H1 (cell line): ENCODE data around the gene MTMR4. TPM values are rescaled to one million over a fixed set of nuclear protein-coding genes. Genes with fewer than 3 reads are reported as not detected.
A peak's percentile ranks its signal among the peaks of the same experiment; 100 is the strongest.

Experiments
- ASH2L ChIP-seq: fragments of 200-600, 300-600 bp; sonication (generic); IDR thresholded peaks from one replicate; pipeline ENCODE4 v1.7.1; 2017; ENCODE audit warnings: low read length
- BRCA1 ChIP-seq: IDR thresholded peaks from 2 replicates; pipeline ENCODE4 v1.6.1; 2012; ENCODE audit warnings: low read depth, low read length, improper control_type of control experiment
- CBX8 ChIP-seq: fragments of 300-800, 300-1000 bp; sonication (generic); IDR thresholded peaks from 2 replicates; pipeline ENCODE4 v1.7.1; 2016; ENCODE audit warnings: low read depth, low read length, borderline replicate concordance
- EZH2 ChIP-seq: fragments of 200-600 bp; sonication (generic); IDR thresholded peaks from 2 replicates; pipeline ENCODE4 v1.7.1; 2012; ENCODE audit warnings: low read depth, mild to moderate bottlenecking, moderate library complexity, low read length, inconsistent platforms; ENCODE audit not compliant: severe bottlenecking
- GTF2F1 ChIP-seq: IDR thresholded peaks from 2 replicates; pipeline ENCODE4 v1.6.1; 2012; ENCODE audit warnings: low read depth, low read length, improper control_type of control experiment, borderline replicate concordance
- HDAC6 ChIP-seq: IDR thresholded peaks from one replicate; pipeline ENCODE4 v1.7.1; 2012; ENCODE audit warnings: low read depth, mild to moderate bottlenecking, inconsistent platforms, low read length, moderate library complexity
- KDM4A ChIP-seq: IDR thresholded peaks from one replicate; pipeline ENCODE4 v1.7.1; 2012; ENCODE audit warnings: low read depth, mild to moderate bottlenecking, moderate library complexity, low read length, inconsistent platforms; ENCODE audit not compliant: severe bottlenecking
- PHF8 ChIP-seq: fragments of 200-600 bp; sonication (generic); conservative IDR thresholded peaks from 2 replicates; pipeline ENCODE4 v1.7.1; 2012; ENCODE audit warnings: low read depth, mild to moderate bottlenecking, inconsistent platforms, low read length, moderate library complexity
- RAD21 ChIP-seq, 2 experiments: IDR thresholded peaks in 1 of 2; conservative IDR thresholded peaks in 1 of 2; 2 replicates each; pipeline ENCODE4 v1.6.1; 2011; ENCODE audit warnings: low read depth in 2 of 2, low read length in 2 of 2, improper control_type of control experiment in 1 of 2, inconsistent platforms in 1 of 2, mild to moderate bottlenecking in 1 of 2, moderate library complexity in 1 of 2
- RBBP5 ChIP-seq: IDR thresholded peaks from 2 replicates; pipeline ENCODE4 v1.7.1; 2012; ENCODE audit warnings: low read depth, mild to moderate bottlenecking, inconsistent platforms, low read length, moderate library complexity, borderline replicate concordance
- RXRA ChIP-seq: IDR thresholded peaks from 2 replicates; pipeline ENCODE4 v1.6.1; 2011; ENCODE audit warnings: low read depth, mild to moderate bottlenecking, low read length, moderate library complexity; ENCODE audit not compliant: insufficient read depth
- SP2 ChIP-seq: IDR thresholded peaks from 2 replicates; pipeline ENCODE4 v1.6.1; 2012; ENCODE audit warnings: mild to moderate bottlenecking, low read length, inconsistent platforms
- TAF7 ChIP-seq: optimal IDR thresholded peaks from 2 replicates; pipeline ENCODE3; 2011; ENCODE audit warnings: low read depth, mild to moderate bottlenecking, inconsistent platforms, low read length, moderate library complexity, borderline replicate concordance
- polyA plus RNA-seq, 7 experiments: library from polyadenylated mRNA; depleted of rRNA in 3 of 7; stranded (reverse) in 5 of 7; unstranded in 2 of 7; fragments of >200 nt in 5 of 7; fragments of 200-250 nt in 2 of 7; gene quantifications; 1 replicate in 5 of 7; 2 replicates in 1 of 7; 4 replicates in 1 of 7; pipeline versions ENCODE4 v1.2.1 to v1.2.3, GENCODE V29; 2011 to 2013; ENCODE audit warnings: missing spikeins in 2 of 7, mixed read lengths in 2 of 7
- total RNA-seq: library from RNA; stranded (reverse); fragmentation: NEBNext Ultra II Directional; extraction: Animal tissue kit (Norgen Biotek cat#: 25700); gene quantifications from 2 replicates; pipeline ENCODE4 v1.2.1, GENCODE V29; 2021
- TF ChIP-seq, protein P1 (sequence below): IDR thresholded peaks from 2 replicates; pipeline ENCODE4 v1.6.1; 2012; ENCODE audit warnings: inconsistent platforms
- TF ChIP-seq, protein P2 (sequence below): IDR thresholded peaks from 2 replicates; pipeline ENCODE4 v1.6.1; 2011; ENCODE audit warnings: low read depth, mild to moderate bottlenecking, low read length; ENCODE audit not compliant: insufficient read depth
- TF ChIP-seq, protein P3 (sequence below): IDR thresholded peaks from 2 replicates; pipeline ENCODE4 v1.6.1; 2012; ENCODE audit warnings: inconsistent platforms

MTMR4 gene
- total and polyA plus RNA-seq, 2 of the 8 experiments (the other 6 are each of a cell fraction or from before 2014, with no cell fraction given), result 15.9 to 39.2 TPM

DNA sequence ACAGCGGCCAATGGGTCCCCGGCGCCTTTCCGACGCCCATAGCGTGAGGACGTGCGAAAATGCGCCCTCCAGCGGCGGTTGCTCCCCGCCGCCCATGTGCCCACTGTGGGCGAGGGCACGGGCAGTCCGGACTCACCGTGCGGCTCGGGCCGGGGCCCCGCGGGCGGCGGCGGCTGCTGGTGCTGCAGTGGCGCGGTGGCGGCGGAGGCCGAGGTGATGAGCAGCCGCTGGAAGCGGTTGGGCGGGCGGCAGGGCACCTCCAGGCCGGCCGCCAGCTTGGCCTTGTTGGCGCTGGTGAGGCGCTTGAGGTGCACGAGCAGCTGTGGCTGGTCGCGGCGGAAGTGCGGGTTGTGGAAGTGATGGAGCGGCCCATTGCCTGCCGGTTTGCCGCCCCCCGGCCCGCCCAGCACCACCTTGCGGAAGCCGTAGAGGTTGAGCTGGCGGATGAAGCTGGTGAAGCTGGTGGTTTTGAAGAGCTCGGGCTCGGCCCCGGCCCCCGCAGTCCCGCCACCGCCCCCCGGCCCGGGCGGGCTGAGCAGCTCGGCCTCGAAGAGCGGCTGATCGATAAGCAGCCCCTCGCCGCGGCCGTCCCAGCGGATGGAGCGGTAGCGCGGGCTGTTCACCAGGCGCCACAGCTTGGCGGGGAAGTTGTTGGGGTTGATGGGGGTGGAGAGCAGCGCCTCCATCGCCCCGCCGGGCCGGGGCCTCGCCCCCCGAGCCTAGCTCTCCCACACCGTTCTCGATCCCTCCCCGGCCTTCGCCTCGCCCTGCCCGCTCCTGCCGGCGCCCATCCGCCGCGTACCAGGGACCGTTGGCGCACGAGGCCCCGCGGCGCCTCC, 26.6 kb downstream of the MTMR4 start, which contains the start of gene HSF5 (continued):
- TF ChIP-seq, protein P1, sequence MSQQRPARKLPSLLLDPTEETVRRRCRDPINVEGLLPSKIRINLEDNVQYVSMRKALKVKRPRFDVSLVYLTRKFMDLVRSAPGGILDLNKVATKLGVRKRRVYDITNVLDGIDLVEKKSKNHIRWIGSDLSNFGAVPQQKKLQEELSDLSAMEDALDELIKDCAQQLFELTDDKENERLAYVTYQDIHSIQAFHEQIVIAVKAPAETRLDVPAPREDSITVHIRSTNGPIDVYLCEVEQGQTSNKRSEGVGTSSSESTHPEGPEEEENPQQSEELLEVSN, result peak; percentile 85
- TF ChIP-seq RBBP5 (no peak), EZH2 (no peak), HDAC6 (no peak), GTF2F1 (no peak), ASH2L (no peak), KDM4A (no peak), PHF8 (no peak), SP2 (no peak), CBX8 (no peak), RXRA (no peak), RAD21 (IDR thresholded peaks at IDR 0.05 in 1 of 2, conservative IDR thresholded peaks at IDR 0.05 in 1 of 2; ENCODE audit: low read depth in 2 of 2, low read length in 2 of 2) (peak in 1 of 2 experiments; percentile 27; a peak in 1 of 4 replicates), BRCA1 (no peak), TAF7 (no peak)
- TF ChIP-seq, protein P2, sequence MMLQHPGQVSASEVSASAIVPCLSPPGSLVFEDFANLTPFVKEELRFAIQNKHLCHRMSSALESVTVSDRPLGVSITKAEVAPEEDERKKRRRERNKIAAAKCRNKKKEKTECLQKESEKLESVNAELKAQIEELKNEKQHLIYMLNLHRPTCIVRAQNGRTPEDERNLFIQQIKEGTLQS, result no peak
- TF ChIP-seq, protein P3, sequence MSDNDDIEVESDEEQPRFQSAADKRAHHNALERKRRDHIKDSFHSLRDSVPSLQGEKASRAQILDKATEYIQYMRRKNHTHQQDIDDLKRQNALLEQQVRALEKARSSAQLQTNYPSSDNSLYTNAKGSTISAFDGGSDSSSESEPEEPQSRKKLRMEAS, result peak; percentile 94
